WTC11 (cell line): ENCODE measurements around the gene OLIG1. TPM values are rescaled to one million over a fixed set of nuclear protein-coding genes. Genes with fewer than 3 reads are reported as not detected.

Experiments used
- ATAC-seq: fragments of 200-7000 bp; cut with Tn5 transposase; 2 replicates; pipeline ENCODE4 v1.10.0; 2021; ENCODE audit warnings: mild to moderate bottlenecking, moderate library complexity
- CTCF ChIA-PET: fragments of 300-600 bp; sonication (Branson Sonifier 250); formaldehyde crosslinking; loops from one replicate; lab custom pipeline; 2021; ENCODE audit warnings: antibody characterized with exemption; lab: Charles Lee
- POLR2A ChIA-PET: fragments of 350-600 bp; sonication (Branson Sonifier 250); formaldehyde crosslinking; loops from one replicate; lab custom pipeline; 2021; ENCODE audit warnings: antibody characterized with exemption; lab: Charles Lee
- DNase-seq: peaks from one replicate; pipeline ENCODE4 v3.0.0; 2021; ENCODE audit warnings: low spot score
- H3K27ac Mint-ChIP-seq: 2 replicates; pipeline ENCODE4 v1.8.0; 2021; ENCODE audit warnings: mixed read lengths
- H3K27me3 Mint-ChIP-seq: 2 replicates; pipeline ENCODE4 v1.8.0; 2021; ENCODE audit warnings: low read depth, mild to moderate bottlenecking, moderate library complexity, mixed read lengths
- H3K36me3 Mint-ChIP-seq: 2 replicates; pipeline ENCODE4 v1.8.0; 2021; ENCODE audit warnings: mixed read lengths
- H3K4me1 Mint-ChIP-seq: 2 replicates; pipeline ENCODE4 v1.8.0; 2022; ENCODE audit warnings: mixed read lengths
- H3K4me3 Mint-ChIP-seq: 2 replicates; pipeline ENCODE4 v1.8.0; 2021; ENCODE audit warnings: mild to moderate bottlenecking, moderate library complexity, mixed read lengths
- H3K9me3 Mint-ChIP-seq: 2 replicates; pipeline ENCODE4 v1.8.0; 2021; ENCODE audit warnings: mixed read lengths
- CBFB ChIP-seq: sonication (generic); formaldehyde crosslinking; IDR thresholded peaks from 2 replicates; pipeline ENCODE4 v1.8.1; 2022; ENCODE audit warnings: mild to moderate bottlenecking, low read depth, missing genetic modification reagents
- CREB1 ChIP-seq: sonication (generic); formaldehyde crosslinking; IDR thresholded peaks from 2 replicates; pipeline ENCODE4 v1.8.0; 2023; ENCODE audit warnings: mild to moderate bottlenecking, missing genetic modification reagents
- CREM ChIP-seq: sonication (generic); formaldehyde crosslinking; IDR thresholded peaks from 2 replicates; pipeline ENCODE4 v1.8.1; 2022; ENCODE audit warnings: mild to moderate bottlenecking, missing genetic modification reagents, moderate library complexity
- FOXJ3 ChIP-seq: sonication (generic); formaldehyde crosslinking; IDR thresholded peaks from 2 replicates; pipeline ENCODE4 v1.9.0; 2021; ENCODE audit warnings: missing genetic modification reagents, mild to moderate bottlenecking, borderline replicate concordance
- GABPB1 ChIP-seq: sonication (generic); formaldehyde crosslinking; IDR thresholded peaks from 2 replicates; pipeline ENCODE4 v1.8.1; 2023; ENCODE audit warnings: mild to moderate bottlenecking, missing genetic modification reagents
- IRF2 ChIP-seq: sonication (generic); formaldehyde crosslinking; IDR thresholded peaks from 2 replicates; pipeline ENCODE4 v1.8.0; 2022; ENCODE audit warnings: low read depth, missing genetic modification reagents, borderline replicate concordance
- JAZF1 ChIP-seq: fragments of 250-450 bp; sonication (Bioruptor Pico); IDR thresholded peaks from 2 replicates; pipeline ENCODE4 v1.9.0; 2021; ENCODE audit warnings: moderate library complexity, mild to moderate bottlenecking, inconsistent platforms
- NR3C1 ChIP-seq: sonication (generic); formaldehyde crosslinking; conservative IDR thresholded peaks from 2 replicates; pipeline ENCODE4 v1.8.1; 2023; ENCODE audit warnings: low read depth, mild to moderate bottlenecking, missing genetic modification reagents
- OVOL2 ChIP-seq: fragments of 250-450 bp; sonication (Bioruptor Pico); IDR thresholded peaks from 2 replicates; pipeline ENCODE4 v1.9.0; 2021; ENCODE audit warnings: mild to moderate bottlenecking, borderline replicate concordance
- RORB ChIP-seq: fragments of 250-450 bp; sonication (Bioruptor Pico); IDR thresholded peaks from 2 replicates; pipeline ENCODE4 v1.9.0; 2021; ENCODE audit warnings: mild to moderate bottlenecking
- SOX15 ChIP-seq: fragments of 250-450 bp; sonication (Bioruptor Pico); IDR thresholded peaks from 2 replicates; pipeline ENCODE4 v1.9.0; 2021; ENCODE audit warnings: mild to moderate bottlenecking
- TEAD1 ChIP-seq: sonication (generic); formaldehyde crosslinking; IDR thresholded peaks from 2 replicates; pipeline ENCODE4 v1.8.0; 2022; ENCODE audit warnings: mild to moderate bottlenecking, missing genetic modification reagents
- TEAD4 ChIP-seq: sonication (generic); formaldehyde crosslinking; IDR thresholded peaks from 2 replicates; pipeline ENCODE4 v1.8.0; 2022; ENCODE audit warnings: mild to moderate bottlenecking, missing genetic modification reagents
- USF1 ChIP-seq: sonication (generic); formaldehyde crosslinking; IDR thresholded peaks from 2 replicates; pipeline ENCODE4 v1.8.0; 2022; ENCODE audit warnings: mild to moderate bottlenecking, missing genetic modification reagents
- ZBTB21 ChIP-seq: sonication (generic); formaldehyde crosslinking; IDR thresholded peaks from 2 replicates; pipeline ENCODE4 v1.8.1; 2023; ENCODE audit warnings: mild to moderate bottlenecking, missing genetic modification reagents, borderline replicate concordance
- ZNF219 ChIP-seq: sonication (generic); formaldehyde crosslinking; IDR thresholded peaks from 2 replicates; pipeline ENCODE4 v1.8.0; 2023; ENCODE audit warnings: missing genetic modification reagents, mild to moderate bottlenecking, borderline replicate concordance
- ZNF263 ChIP-seq: sonication (generic); formaldehyde crosslinking; IDR thresholded peaks from 2 replicates; pipeline ENCODE4 v1.8.1; 2022; ENCODE audit warnings: low read depth, mild to moderate bottlenecking, moderate library complexity, missing genetic modification reagents
- ZNF512 ChIP-seq: sonication (generic); formaldehyde crosslinking; IDR thresholded peaks from 2 replicates; pipeline ENCODE4 v1.8.1; 2022; ENCODE audit warnings: missing genetic modification reagents, borderline replicate concordance
- ZSCAN18 ChIP-seq: fragments of 250-450 bp; sonication (Bioruptor Pico); IDR thresholded peaks from 2 replicates; pipeline ENCODE4 v2.1.2; 2022; ENCODE audit warnings: mild to moderate bottlenecking, moderate library complexity
- total RNA-seq: library from RNA; stranded (reverse); gene quantifications from 3 replicates; pipeline ENCODE4 v1.2.3, GENCODE V29; 2021
- TF ChIP-seq, protein P1 (sequence below): sonication (generic); formaldehyde crosslinking; IDR thresholded peaks from 2 replicates; pipeline ENCODE4 v1.8.1; 2023; ENCODE audit warnings: mild to moderate bottlenecking, missing genetic modification reagents, moderate library complexity
- TF ChIP-seq, protein P2 (sequence below): sonication (generic); formaldehyde crosslinking; IDR thresholded peaks from 2 replicates; pipeline ENCODE4 v1.8.0; 2022; ENCODE audit warnings: mild to moderate bottlenecking, missing genetic modification reagents
- TF ChIP-seq, protein P3 (sequence below): sonication (generic); formaldehyde crosslinking; IDR thresholded peaks from 2 replicates; pipeline ENCODE4 v1.8.1; 2023; ENCODE audit warnings: mild to moderate bottlenecking, missing genetic modification reagents
- TF ChIP-seq, protein P4 (sequence below): sonication (generic); formaldehyde crosslinking; conservative IDR thresholded peaks from 2 replicates; pipeline ENCODE4 v1.8.1; 2022; ENCODE audit warnings: mild to moderate bottlenecking, missing genetic modification reagents
- TF ChIP-seq, protein P5 (sequence below): sonication (generic); formaldehyde crosslinking; IDR thresholded peaks from 2 replicates; pipeline ENCODE4 v1.8.0; 2023; ENCODE audit warnings: mild to moderate bottlenecking, missing genetic modification reagents

OLIG1 gene
- total RNA-seq, 1 experiment from 2014 or later, result 2.1 TPM

- POLR2A ChIA-PET, result no interaction called here
- Mint-ChIP-seq H3K36me3 (no peaks in the 10 kb centered on the region), H3K4me3 (peak overlapping the region; percentile 52), H3K27ac (no peak overlapping the region), H3K27me3 (peaks cover 100% of the 10 kb centered on the region), H3K9me3 (no peaks in the 10 kb centered on the region)
- no peak for ATAC-seq
- no peak for TF ChIP-seq JAZF1 (CRISPR knock-in tag)
- no peak for TF ChIP-seq TEAD1 (CRISPR knock-in tag)
- no peak for TF ChIP-seq FOXJ3 (CRISPR knock-in tag)
- TF ChIP-seq ZSCAN18 (CRISPR knock-in tag), result no peak
- no peak for TF ChIP-seq ZNF219 (CRISPR knock-in tag)
- TF ChIP-seq GABPB1 (CRISPR knock-in tag), result no peak
- TF ChIP-seq, all 79 proteins: peak for 0
- peaks cover 57% of the 10 kb centered on the region for H3K4me1 Mint-ChIP-seq
- CTCF ChIA-PET, result interaction anchor here (0.6 kb wide), 1 partner anchor 217 kb away, joined by 3 read pairs; no protein-coding TSS in a partner anchor
- no peak for DNase-seq
Observed at GRCh38 chr21:33028287-33028670, 41.7 kb upstream of the OLIG1 start.

GRCh38 chr21:33028773-33029384, 41.1 kb upstream of the OLIG1 start:
- CTCF ChIA-PET, result interaction anchor here (0.7 to 1.7 kb wide), 4 partner anchors 9 to 416 kb away, joined by 3 to 6 read pairs (median 4); no protein-coding TSS in a partner anchor
- POLR2A ChIA-PET, result no interaction called here
- no peaks in the 10 kb centered on the region for H3K36me3 Mint-ChIP-seq
- no peaks in the 10 kb centered on the region for H3K9me3 Mint-ChIP-seq
- no peak overlapping the region for H3K27ac Mint-ChIP-seq
- no peak for ATAC-seq
- peak overlapping the region; percentile 62 for H3K4me3 Mint-ChIP-seq
- no peak for TF ChIP-seq CREM (CRISPR knock-in tag)
- no peak for TF ChIP-seq ZNF263 (CRISPR knock-in tag)
- TF ChIP-seq, protein P1, sequence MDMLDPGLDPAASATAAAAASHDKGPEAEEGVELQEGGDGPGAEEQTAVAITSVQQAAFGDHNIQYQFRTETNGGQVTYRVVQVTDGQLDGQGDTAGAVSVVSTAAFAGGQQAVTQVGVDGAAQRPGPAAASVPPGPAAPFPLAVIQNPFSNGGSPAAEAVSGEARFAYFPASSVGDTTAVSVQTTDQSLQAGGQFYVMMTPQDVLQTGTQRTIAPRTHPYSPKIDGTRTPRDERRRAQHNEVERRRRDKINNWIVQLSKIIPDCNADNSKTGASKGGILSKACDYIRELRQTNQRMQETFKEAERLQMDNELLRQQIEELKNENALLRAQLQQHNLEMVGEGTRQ (CRISPR knock-in tag), result peak; percentile 64
- TF ChIP-seq, protein P2, sequence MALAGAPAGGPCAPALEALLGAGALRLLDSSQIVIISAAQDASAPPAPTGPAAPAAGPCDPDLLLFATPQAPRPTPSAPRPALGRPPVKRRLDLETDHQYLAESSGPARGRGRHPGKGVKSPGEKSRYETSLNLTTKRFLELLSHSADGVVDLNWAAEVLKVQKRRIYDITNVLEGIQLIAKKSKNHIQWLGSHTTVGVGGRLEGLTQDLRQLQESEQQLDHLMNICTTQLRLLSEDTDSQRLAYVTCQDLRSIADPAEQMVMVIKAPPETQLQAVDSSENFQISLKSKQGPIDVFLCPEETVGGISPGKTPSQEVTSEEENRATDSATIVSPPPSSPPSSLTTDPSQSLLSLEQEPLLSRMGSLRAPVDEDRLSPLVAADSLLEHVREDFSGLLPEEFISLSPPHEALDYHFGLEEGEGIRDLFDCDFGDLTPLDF, result no peak
- TF ChIP-seq CREB1 (CRISPR knock-in tag), result no peak
- no peak for TF ChIP-seq TEAD1 (CRISPR knock-in tag)
- TF ChIP-seq, protein P3, sequence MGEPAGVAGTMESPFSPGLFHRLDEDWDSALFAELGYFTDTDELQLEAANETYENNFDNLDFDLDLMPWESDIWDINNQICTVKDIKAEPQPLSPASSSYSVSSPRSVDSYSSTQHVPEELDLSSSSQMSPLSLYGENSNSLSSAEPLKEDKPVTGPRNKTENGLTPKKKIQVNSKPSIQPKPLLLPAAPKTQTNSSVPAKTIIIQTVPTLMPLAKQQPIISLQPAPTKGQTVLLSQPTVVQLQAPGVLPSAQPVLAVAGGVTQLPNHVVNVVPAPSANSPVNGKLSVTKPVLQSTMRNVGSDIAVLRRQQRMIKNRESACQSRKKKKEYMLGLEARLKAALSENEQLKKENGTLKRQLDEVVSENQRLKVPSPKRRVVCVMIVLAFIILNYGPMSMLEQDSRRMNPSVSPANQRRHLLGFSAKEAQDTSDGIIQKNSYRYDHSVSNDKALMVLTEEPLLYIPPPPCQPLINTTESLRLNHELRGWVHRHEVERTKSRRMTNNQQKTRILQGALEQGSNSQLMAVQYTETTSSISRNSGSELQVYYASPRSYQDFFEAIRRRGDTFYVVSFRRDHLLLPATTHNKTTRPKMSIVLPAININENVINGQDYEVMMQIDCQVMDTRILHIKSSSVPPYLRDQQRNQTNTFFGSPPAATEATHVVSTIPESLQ (CRISPR knock-in tag), result no peak
- TF ChIP-seq ZNF219 (CRISPR knock-in tag), result no peak
- no peak for TF ChIP-seq CBFB (CRISPR knock-in tag)
- TF ChIP-seq IRF2, result no peak
- 0 out of 2 replicates have a peak, but pooled peaks have one; percentile 28 for TF ChIP-seq ZNF512 (CRISPR knock-in tag)
- no peak for TF ChIP-seq OVOL2
- no peak for TF ChIP-seq NR3C1 (CRISPR knock-in tag)
- no peak for TF ChIP-seq TEAD4
- TF ChIP-seq, protein P4, sequence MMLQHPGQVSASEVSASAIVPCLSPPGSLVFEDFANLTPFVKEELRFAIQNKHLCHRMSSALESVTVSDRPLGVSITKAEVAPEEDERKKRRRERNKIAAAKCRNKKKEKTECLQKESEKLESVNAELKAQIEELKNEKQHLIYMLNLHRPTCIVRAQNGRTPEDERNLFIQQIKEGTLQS (CRISPR knock-in tag), result no peak
- TF ChIP-seq, protein P5, sequence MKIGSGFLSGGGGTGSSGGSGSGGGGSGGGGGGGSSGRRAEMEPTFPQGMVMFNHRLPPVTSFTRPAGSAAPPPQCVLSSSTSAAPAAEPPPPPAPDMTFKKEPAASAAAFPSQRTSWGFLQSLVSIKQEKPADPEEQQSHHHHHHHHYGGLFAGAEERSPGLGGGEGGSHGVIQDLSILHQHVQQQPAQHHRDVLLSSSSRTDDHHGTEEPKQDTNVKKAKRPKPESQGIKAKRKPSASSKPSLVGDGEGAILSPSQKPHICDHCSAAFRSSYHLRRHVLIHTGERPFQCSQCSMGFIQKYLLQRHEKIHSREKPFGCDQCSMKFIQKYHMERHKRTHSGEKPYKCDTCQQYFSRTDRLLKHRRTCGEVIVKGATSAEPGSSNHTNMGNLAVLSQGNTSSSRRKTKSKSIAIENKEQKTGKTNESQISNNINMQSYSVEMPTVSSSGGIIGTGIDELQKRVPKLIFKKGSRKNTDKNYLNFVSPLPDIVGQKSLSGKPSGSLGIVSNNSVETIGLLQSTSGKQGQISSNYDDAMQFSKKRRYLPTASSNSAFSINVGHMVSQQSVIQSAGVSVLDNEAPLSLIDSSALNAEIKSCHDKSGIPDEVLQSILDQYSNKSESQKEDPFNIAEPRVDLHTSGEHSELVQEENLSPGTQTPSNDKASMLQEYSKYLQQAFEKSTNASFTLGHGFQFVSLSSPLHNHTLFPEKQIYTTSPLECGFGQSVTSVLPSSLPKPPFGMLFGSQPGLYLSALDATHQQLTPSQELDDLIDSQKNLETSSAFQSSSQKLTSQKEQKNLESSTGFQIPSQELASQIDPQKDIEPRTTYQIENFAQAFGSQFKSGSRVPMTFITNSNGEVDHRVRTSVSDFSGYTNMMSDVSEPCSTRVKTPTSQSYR, result no peak
- peak; percentile 67 for TF ChIP-seq USF1 (CRISPR knock-in tag)
- TF ChIP-seq RORB, result no peak
- no peak for TF ChIP-seq SOX15 (CRISPR knock-in tag)
- no peak for TF ChIP-seq ZBTB21 (CRISPR knock-in tag)
- TF ChIP-seq, all 79 proteins: peak for 3
- H3K27me3 Mint-ChIP-seq, result peaks cover 100% of the 10 kb centered on the region
- DNase-seq, result no peak
- peaks cover 54% of the 10 kb centered on the region for H3K4me1 Mint-ChIP-seq
